Kasumi-1 (cell line): ENCODE results near the gene KCNE4.

Experiments
- DNase-seq, 2 experiments: peaks; one replicate each; lab custom pipeline; 2025; lab: John Stamatoyannopoulos, UW

KCNE4 gene

GRCh38 chr2:223051693-223052289 lies at the start of gene KCNE4:
KCNE4 (plus strand) TSS chr2:223052190; CDS start chr2:223052831, 641 bp downstream.
- DNase-seq: no peak

GRCh38 chr2:223003191-223003590 lies 48.8 kb upstream of the KCNE4 start:
- no peak for DNase-seq

GRCh38 chr2:223005496-223005895 lies 46.5 kb upstream of the KCNE4 start:
- DNase-seq: no peak

- no peak for DNase-seq
Observed at GRCh38 chr2:223007531-223007930, 44.5 kb upstream of the KCNE4 start.

- no peak for DNase-seq
Observed at GRCh38 chr2:223008162-223008561, 43.8 kb upstream of the KCNE4 start.

GRCh38 chr2:223008956-223009355 lies 43.0 kb upstream of the KCNE4 start:
- DNase-seq: no peak

- no peak for DNase-seq
Observed at GRCh38 chr2:223010641-223011040, 41.3 kb upstream of the KCNE4 start.

- DNase-seq: no peak
Observed at GRCh38 chr2:223012291-223012690, 39.7 kb upstream of the KCNE4 start.

GRCh38 chr2:223019390-223019930 lies 32.5 kb upstream of the KCNE4 start:
- DNase-seq: no peak

- no peak for DNase-seq
Observed at GRCh38 chr2:223019987-223020717, 31.8 kb upstream of the KCNE4 start.

- DNase-seq: no peak
Observed at GRCh38 chr2:223020971-223021675, 30.9 kb upstream of the KCNE4 start.

GRCh38 chr2:223026357-223027110 lies 25.5 kb upstream of the KCNE4 start:
- no peak for DNase-seq

- DNase-seq: no peak
Observed at GRCh38 chr2:223027442-223027841, 24.5 kb upstream of the KCNE4 start.

GRCh38 chr2:223029287-223029686 lies 22.7 kb upstream of the KCNE4 start:
- DNase-seq: no peak

- DNase-seq: no peak
Observed at GRCh38 chr2:223032187-223033142, 19.5 kb upstream of the KCNE4 start.

GRCh38 chr2:223034221-223034975 lies 17.6 kb upstream of the KCNE4 start:
- no peak for DNase-seq

- DNase-seq: no peak
Observed at GRCh38 chr2:223036790-223037444, 15.1 kb upstream of the KCNE4 start.

GRCh38 chr2:223037445-223037800 lies 14.6 kb upstream of the KCNE4 start:
- DNase-seq: no peak

- DNase-seq: no peak
Observed at GRCh38 chr2:223039618-223040017, 12.4 kb upstream of the KCNE4 start.

GRCh38 chr2:223040527-223040926 lies 11.5 kb upstream of the KCNE4 start:
- no peak for DNase-seq
